Left renal cortex interstitium (tissue), 4 donors: ENCODE measurements around the gene CRK. TPM values are rescaled to one million over a fixed set of nuclear protein-coding genes. Genes with fewer than 3 reads are reported as not detected.
"Not testable (repeated sequence)": the region's sequence is repeated elsewhere in the genome, so short reads cannot be mapped to it uniquely, and the experiment has no call there.

Experiments
- DNase-seq, 4 donors: peaks; one replicate each; pipeline ENCODE4 v3.0.0-alpha.2; 2013; ENCODE audit warnings: low read depth in 4 of 4, low spot score in 2 of 4, missing footprints in 1 of 4
- polyA plus RNA-seq, 4 donors: library from polyadenylated mRNA; unstranded; fragments of 120-200 nt; gene quantifications; one replicate each; pipeline ENCODE4 v1.2.1, GENCODE V29; 2013; ENCODE audit not compliant: insufficient read length in 4 of 4

The CRK gene
- polyA plus RNA-seq, 4 donors, result 56.0 to 68.1 (median 64.0) TPM

DNA sequence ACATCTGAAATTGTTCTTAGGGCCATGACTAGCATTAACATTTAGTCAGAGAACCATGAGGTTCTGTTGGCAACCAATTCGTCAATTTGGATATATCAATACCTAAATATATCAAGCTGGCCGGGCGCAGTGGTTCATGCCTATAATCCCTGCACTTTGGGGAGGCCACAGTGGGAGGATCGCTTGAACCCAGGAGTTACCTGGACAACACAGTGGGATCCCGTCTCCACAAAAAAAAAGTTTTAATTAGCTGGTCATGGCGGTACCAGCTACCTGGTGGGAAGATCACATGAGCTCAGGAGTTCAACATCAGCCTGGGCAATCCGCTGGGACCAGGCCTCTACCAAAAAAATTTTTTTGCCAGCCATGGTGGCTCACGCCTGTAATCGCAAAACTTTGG lies 64.5 kb downstream of the CRK start:
- no peak for DNase-seq

- no peak for DNase-seq
These were observed 65.3 kb downstream of the CRK start for GRCh38 chr17:1390432-1391367.

DNA sequence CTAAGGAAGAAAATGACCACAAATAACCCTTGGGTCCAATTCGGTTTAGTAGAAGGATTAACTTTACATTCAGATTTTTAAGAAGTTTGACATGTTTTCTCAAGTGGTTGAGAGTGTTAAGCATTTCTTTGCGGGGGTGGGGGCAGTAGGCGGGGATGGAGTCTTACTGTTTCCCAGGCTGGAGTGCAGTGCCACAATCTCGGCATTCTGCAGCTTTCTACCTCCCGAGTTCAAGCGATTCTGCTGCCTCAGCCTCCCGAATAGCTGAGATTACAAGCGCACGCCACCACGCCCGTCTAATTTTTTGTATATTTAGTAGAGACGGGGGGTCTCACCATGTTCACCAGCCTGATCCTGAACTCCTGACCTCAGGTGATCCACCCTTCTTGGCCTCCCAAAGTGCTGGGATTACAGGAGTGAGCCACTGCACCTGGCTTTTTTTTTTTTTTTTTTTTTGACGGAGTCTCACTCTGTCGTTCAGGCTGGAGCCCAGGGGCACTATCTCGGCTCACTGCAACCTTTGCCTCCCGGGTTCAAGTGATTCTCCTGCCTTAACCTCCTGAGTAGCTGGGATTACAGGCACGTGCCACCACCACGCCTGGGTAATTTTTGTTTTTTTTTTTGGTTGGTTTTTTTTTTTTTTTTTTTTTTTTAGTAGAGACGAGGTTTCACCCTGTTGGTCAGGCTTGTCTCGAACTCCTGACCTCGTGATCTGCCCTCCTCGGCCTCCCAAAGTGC lies 68.4 kb downstream of the CRK start:
- DNase-seq, result not testable (repeated sequence)

- DNase-seq, result not testable (repeated sequence)
These were observed 69.3 kb downstream of the CRK start for GRCh38 chr17:1386675-1387190.

- DNase-seq, result no peak
These were observed 69.8 kb downstream of the CRK start for GRCh38 chr17:1386265-1386664.

DNA sequence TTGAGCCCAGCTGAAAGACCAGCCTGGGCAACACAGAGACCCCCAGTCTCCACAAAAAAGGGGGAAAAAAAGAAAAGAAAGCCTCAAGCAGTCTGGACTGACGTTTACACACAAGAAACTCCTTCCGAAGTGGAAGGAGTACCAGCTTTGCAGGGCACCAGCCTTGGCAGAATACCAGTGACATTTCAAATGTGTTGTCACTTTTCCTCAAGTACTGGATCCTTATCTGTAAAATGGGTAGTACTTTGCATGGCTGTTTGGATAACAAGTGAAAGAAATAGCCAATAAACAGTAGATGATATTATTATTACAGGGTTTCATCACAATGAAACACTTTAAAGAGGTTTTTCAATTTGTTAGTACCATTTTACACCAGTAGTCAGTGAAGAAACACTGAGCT lies 70.2 kb downstream of the CRK start:
- DNase-seq, result no peak

DNA sequence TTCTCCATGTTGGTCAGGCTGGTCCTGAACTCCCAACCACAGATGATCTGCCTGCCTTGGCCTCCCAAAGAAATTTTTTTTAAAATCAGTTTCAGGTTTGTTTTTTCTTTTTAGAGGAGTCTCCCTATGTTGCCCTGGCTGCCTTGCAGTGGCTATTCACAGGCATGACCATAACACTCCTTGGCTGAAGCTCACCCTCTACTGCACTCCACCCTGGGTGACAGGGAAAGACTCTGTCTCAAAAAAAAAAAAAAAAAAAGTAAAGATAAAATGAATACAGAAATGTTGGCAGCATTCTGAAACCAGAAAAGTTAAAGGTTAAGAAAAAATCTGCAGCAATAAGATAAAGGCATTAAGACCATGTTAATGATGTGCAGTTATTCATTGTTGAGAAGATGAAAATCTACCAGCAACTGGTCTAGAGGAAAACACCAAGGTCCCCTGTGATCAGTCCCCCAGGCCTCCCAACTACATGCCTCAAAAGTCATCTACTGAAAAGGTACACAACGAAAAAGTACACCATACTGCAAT lies 71.1 kb downstream of the CRK start:
- DNase-seq, result no peak

GRCh38 chr17:1379930-1380313 lies 76.1 kb downstream of the CRK start:
- DNase-seq, result no peak

DNA sequence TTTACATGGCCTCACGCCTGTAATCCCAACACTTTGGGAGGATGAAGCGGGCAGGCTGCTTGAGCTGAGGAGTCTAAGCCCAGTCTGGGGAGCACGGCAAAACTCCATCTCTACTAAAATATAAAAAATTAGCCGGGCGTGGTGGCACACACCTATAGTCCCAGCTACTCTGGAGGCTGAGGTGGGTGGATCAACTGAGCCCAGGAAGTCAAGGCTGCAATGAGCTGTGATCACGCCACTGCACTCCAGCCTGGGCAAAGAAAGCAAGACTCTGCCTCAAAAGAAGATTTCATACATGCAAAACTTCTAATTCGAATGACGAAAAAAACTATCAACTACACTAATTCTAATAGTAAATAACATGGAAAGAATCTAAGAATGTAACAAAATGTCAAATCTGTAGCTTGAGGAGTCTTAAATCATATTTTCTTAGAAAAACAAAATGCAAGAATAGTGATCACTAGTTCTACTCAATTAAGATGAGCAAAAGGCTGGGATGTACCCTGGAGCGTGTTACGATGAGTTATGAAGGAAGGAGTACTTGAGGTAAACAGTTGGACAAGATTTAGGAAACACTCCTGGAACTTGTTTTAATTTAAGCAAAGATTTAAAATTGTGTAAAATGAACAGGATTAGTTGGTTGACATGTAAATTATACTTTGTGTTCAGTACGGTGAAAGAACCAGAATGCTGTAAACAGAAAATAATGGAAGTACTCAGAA lies 76.7 kb downstream of the CRK start:
- DNase-seq, result no peak

- not testable (repeated sequence) for DNase-seq
These were observed 77.6 kb downstream of the CRK start for GRCh38 chr17:1378476-1378860.

DNA sequence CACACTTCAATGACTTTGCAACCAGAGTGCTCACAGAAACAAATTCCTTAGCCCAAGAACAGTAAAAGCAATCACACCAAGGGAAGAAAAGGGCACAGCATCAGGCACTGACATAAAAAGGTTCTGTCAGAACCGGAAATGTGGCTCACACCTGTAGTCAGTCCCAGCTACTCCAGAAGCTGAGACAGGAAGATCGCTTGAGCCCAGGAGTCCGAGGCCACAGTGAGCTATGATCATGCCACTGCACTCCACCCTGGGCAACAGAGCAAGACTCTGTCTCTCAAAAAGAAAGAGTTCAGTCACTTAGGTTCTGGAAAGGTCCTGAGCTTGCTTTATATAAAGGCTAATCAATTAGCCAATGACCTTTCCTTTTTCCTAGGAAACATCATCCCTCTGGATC lies 78.7 kb downstream of the CRK start:
- DNase-seq, result no peak

DNA sequence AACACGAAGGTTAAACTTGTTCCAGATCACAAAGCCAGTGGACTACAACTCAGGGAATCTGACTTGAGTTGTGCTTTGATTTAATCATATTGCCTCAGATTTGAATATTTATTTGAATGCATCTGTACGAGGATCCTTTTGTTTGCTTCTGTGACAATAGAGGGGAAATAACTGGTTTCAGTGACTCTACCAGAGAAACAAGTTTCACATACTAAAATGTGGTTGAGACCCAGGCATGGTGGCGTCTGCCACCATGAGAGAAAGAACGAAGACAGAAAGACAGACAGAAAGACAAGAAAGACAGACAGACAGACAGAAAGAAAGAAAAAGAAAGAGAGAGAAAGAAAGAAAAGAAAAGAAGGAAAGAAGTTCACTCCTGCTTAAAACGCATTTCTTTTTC lies 80.0 kb downstream of the CRK start:
- no peak for DNase-seq

DNA sequence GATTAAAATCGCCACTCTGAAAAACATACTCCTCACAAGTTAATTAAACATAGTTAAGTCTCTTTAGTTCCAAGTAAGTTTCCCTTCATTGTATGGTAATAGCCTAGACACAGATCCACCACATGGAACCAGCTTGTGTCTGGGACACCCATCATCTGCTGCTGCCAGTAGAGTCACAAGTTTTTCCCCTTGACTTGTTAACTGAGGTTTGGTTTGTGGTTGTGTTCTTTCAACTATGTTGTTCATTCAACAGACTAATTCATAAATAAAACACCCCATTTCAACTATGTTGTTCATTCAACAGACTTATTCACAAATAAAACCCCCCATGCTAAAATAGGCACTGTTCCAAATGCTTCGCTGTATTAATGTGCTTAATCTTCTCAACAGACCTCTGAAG lies 80.4 kb downstream of the CRK start:
- no peak for DNase-seq

- no peak for DNase-seq
These were observed 81.4 kb downstream of the CRK start for GRCh38 chr17:1374431-1375177.

DNA sequence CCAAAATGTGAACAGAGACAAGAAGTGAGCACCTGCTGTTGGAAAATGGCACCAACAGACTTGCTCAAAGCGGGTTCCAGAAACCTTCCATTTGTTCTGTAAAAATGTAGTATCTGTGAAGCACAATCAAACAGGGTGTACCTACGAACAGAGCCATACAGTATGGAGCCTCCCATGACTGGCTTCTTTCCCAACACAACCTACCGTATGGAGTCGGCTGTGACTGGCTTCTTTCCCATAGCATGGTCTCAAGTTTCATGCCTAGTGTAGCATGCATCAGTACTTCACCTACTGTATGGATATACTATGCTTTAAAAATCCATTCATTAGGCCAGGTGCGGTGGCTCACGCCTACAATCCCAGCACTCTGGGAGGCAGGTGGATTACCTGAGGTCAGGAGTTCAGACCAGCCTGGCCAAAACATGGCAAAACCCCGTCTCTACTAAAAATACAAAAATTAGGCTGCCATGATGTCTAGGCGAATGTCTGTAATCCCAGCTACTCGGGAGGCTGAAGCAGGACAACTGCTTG lies 82.3 kb downstream of the CRK start:
- DNase-seq, result no peak

GRCh38 chr17:1372618-1373017 lies 83.4 kb downstream of the CRK start:
- no peak for DNase-seq

GRCh38 chr17:1371893-1372590 lies 84.0 kb downstream of the CRK start:
- DNase-seq, result no peak
